Esophagus muscularis mucosa (tissue), 3 donors: ENCODE data around the gene WASF2.

Source experiments
- POLR2A ChIP-seq: fragments of 450-650 bp; IDR thresholded peaks from one replicate; pipeline ENCODE4 v1.6.1; 2017; ENCODE audit warnings: antibody characterized with exemption, moderate library complexity, mild to moderate bottlenecking, low read depth
- POLR2AphosphoS5 ChIP-seq, 2 donors: sonication (generic); formaldehyde crosslinking; IDR thresholded peaks; one replicate each; pipeline ENCODE4 v1.6.1; 2017; ENCODE audit warnings: antibody characterized with exemption in 2 of 2
- TF ChIP-seq, protein P1 (sequence below), 3 experiments: fragments of 200-600 bp in 2 of 3; fragments of 450-650 bp in 1 of 3; sonication (generic) in 2 of 3; IDR thresholded peaks; one replicate each; pipeline ENCODE4 v1.5.1; 2017 to 2019; ENCODE audit warnings: antibody characterized with exemption in 3 of 3, mild to moderate bottlenecking in 2 of 3, moderate library complexity in 1 of 3

DNA sequence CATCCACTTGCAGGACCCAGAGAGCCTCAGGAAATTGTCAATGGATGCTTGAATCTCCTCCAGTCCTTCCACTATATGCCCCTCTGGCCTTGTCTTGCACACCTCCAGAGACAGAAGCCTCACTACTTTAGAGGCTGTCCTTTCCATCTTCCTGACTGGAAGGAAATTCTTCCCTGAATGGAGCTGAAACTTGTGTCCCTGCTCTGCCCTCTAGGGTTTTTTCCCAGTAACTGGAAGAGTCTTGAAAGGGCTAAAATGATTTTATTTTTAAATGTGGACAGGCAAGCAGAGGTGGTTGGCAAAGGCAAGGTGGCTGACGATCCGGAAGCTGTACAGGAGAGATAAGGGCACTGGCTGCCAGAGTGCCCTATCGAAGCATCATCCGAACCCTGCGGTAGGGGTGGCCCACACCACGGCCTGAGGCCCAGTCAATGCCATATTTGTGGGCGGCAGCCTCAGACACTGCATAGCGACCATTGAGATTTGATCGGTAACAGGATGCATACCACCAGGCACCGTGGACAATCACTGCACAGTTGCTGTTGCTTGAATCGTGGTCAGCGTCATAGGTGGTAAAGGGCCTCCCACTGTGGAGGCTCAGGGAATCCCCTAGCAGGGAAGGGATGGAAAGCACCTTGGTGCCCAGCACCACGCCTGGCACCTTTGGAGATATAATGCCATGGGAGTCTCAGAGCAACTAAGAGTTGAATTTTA lies 120.9 kb downstream of the WASF2 start:
- no peak for TF ChIP-seq POLR2A
- TF ChIP-seq POLR2AphosphoS5 (IDR thresholded peaks at IDR 0.05), result no peak
- TF ChIP-seq, protein P1, sequence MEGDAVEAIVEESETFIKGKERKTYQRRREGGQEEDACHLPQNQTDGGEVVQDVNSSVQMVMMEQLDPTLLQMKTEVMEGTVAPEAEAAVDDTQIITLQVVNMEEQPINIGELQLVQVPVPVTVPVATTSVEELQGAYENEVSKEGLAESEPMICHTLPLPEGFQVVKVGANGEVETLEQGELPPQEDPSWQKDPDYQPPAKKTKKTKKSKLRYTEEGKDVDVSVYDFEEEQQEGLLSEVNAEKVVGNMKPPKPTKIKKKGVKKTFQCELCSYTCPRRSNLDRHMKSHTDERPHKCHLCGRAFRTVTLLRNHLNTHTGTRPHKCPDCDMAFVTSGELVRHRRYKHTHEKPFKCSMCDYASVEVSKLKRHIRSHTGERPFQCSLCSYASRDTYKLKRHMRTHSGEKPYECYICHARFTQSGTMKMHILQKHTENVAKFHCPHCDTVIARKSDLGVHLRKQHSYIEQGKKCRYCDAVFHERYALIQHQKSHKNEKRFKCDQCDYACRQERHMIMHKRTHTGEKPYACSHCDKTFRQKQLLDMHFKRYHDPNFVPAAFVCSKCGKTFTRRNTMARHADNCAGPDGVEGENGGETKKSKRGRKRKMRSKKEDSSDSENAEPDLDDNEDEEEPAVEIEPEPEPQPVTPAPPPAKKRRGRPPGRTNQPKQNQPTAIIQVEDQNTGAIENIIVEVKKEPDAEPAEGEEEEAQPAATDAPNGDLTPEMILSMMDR (IDR thresholded peaks at IDR 0.05), result peak in 1 of 3 experiments; percentile 15
